Measurements from ENCODE around the gene MLST8. TPM values are rescaled to one million over a fixed set of nuclear protein-coding genes. Genes with fewer than 3 reads are reported as not detected.
"Not testable (repeated sequence)": the region's sequence is repeated elsewhere in the genome, so short reads cannot be mapped to it uniquely, and the experiment has no call there.

The MLST8 gene
- total RNA-seq, 4 donors from 2014 or later: 9.3 to 32.8 (median 21.5) TPM

DNA sequence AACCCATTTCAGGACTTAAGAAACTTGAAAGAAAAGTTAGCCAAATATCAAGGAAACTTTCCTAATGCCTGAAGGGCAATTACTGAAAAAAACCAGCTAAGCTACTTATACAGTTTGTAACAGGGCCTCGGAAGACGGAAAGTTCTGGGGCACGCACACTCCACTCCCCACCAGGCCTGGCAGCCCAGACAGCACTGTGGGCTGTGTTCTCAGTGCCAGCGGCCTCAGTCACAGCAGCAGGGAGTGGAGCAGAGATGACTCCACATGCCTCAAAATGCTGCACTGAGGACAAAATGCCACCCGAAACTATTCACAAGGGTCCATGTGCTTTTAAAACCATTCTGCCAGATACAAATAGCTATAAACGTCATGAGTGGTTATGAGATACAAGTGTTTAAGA lies 52.5 kb downstream of the MLST8 start:
- DNase-seq: no peak
- no peaks in the 10 kb centered on the region for H3K9me3 ChIP-seq
- no peaks in the 10 kb centered on the region for H3K36me3 ChIP-seq
- no peaks in the 10 kb centered on the region for H3K27me3 ChIP-seq
- intact Hi-C loops (cut with DNase I; ENCODE audit: low total_unique reads): no loop called here
- H3K27ac ChIP-seq: no peak overlapping the region
- H3K4me3 ChIP-seq: no peak overlapping the region
- no peaks in the 10 kb centered on the region for H3K4me1 ChIP-seq
- TF ChIP-seq POLR2A (IDR thresholded peaks at IDR 0.05): no peak
- TF ChIP-seq, protein P1, sequence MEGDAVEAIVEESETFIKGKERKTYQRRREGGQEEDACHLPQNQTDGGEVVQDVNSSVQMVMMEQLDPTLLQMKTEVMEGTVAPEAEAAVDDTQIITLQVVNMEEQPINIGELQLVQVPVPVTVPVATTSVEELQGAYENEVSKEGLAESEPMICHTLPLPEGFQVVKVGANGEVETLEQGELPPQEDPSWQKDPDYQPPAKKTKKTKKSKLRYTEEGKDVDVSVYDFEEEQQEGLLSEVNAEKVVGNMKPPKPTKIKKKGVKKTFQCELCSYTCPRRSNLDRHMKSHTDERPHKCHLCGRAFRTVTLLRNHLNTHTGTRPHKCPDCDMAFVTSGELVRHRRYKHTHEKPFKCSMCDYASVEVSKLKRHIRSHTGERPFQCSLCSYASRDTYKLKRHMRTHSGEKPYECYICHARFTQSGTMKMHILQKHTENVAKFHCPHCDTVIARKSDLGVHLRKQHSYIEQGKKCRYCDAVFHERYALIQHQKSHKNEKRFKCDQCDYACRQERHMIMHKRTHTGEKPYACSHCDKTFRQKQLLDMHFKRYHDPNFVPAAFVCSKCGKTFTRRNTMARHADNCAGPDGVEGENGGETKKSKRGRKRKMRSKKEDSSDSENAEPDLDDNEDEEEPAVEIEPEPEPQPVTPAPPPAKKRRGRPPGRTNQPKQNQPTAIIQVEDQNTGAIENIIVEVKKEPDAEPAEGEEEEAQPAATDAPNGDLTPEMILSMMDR (IDR thresholded peaks at IDR 0.05): no peak

DNA sequence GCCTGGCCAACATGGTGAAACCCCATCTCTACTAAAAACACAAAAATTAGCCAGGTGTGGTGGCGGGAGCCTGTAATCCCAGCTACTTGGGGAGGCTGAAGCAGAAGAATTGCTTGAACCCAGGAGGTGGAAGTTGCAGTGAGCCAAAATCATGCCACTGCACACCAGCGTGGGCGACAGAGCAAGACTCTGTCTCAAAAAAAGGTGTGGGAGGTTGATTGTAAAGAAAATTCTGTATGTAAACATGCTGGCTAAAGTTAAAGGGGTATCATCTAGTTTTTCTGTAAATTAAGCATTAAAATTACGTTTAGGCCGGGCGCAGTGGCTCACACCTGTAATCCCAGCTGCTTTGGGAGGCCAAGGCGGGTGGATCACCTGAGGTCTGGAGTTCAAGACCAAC lies 53.3 kb downstream of the MLST8 start:
- not testable (repeated sequence) for H3K36me3 ChIP-seq

More for the DNA sequence above, 53.3 kb downstream of the MLST8 start:
- H3K4me1 ChIP-seq; H3K9me3 ChIP-seq; intact Hi-C loops (cut with DNase I; ENCODE audit: low total_unique reads); DNase-seq; H3K4me3 ChIP-seq; H3K27ac ChIP-seq; H3K27me3 ChIP-seq: not testable (repeated sequence)

Other genes with a start within 250 kb of the MLST8 start
- gene NDUFB10, start 245.9 kb upstream of the MLST8 start, total RNA-seq: 100 to 1,000 TPM in 1 of 4 donors, 10 to 100 TPM in 3; 50.1 to 532 (median 78.0) TPM
- gene RPS2, start 240.6 kb upstream of the MLST8 start, total RNA-seq: 1,000 to 10,000 TPM in 3 of 4 donors, 100 to 1,000 TPM in 1; 982 to 2,205 (median 1,458) TPM
- not detected for gene RNF151, start 238.6 kb upstream of the MLST8 start, total RNA-seq
- gene TBL3, start 233.4 kb upstream of the MLST8 start, total RNA-seq: 10 to 100 TPM in 3 of 4 donors, 1 to 10 TPM in 1; 4.1 to 46.6 (median 27.4) TPM
- 1 to 10 TPM in 1 of 4 donors, not detected in 3; 1.0 TPM for gene NOXO1, start 224.0 kb upstream of the MLST8 start, total RNA-seq
- gene GFER, start 221.3 kb upstream of the MLST8 start, total RNA-seq: 10 to 100 TPM in 1 of 4 donors, 1 to 10 TPM in 3; 2.6 to 20.8 (median 6.6) TPM
- 1 to 10 TPM in 1 of 4 donors, not detected in 3; 1.5 TPM for gene SYNGR3, start 215.5 kb upstream of the MLST8 start, total RNA-seq
- gene ZNF598, start 195.6 kb upstream of the MLST8 start, total RNA-seq: 10 to 100 TPM; 16.9 to 50.0 (median 34.6) TPM
- 1 to 10 TPM in 1 of 4 donors, not detected in 3; 1.5 TPM for gene NPW, start 185.7 kb upstream of the MLST8 start, total RNA-seq
- 10 to 100 TPM; 10.3 to 97.1 (median 33.1) TPM for gene NHERF2, start 178.6 kb upstream of the MLST8 start, total RNA-seq
- 10 to 100 TPM; 18.8 to 58.4 (median 27.6) TPM for gene NTHL1, start 157.6 kb upstream of the MLST8 start, total RNA-seq
- 100 to 1,000 TPM in 2 of 4 donors, 10 to 100 TPM in 2; 53.8 to 347 (median 131) TPM for gene TSC2, start 157.5 kb upstream of the MLST8 start, total RNA-seq
- 100 to 1,000 TPM; 149 to 383 (median 197) TPM for gene PKD1, start 69.6 kb upstream of the MLST8 start, total RNA-seq
- under 1 TPM in 1 of 4 donors, not detected in 3; 0.21 TPM for gene RAB26, start 56.8 kb upstream of the MLST8 start, total RNA-seq
- gene TRAF7, start 49.7 kb upstream of the MLST8 start, total RNA-seq: 10 to 100 TPM; 15.3 to 97.1 (median 51.7) TPM
- gene CASKIN1, start 8.8 kb upstream of the MLST8 start, total RNA-seq: 1 to 10 TPM in 1 of 4 donors, under 1 TPM in 1, not detected in 2; 0.40 to 2.7 TPM
- 10 to 100 TPM in 1 of 4 donors, 1 to 10 TPM in 3; 1.2 to 16.9 (median 1.7) TPM for gene BRICD5, start 5.4 kb downstream of the MLST8 start, total RNA-seq
- gene PGP, start 9.4 kb downstream of the MLST8 start, total RNA-seq: 10 to 100 TPM in 2 of 4 donors, 1 to 10 TPM in 2; 2.6 to 14.4 (median 10.4) TPM
- 10 to 100 TPM in 3 of 4 donors, 1 to 10 TPM in 1; 8.2 to 41.8 (median 29.9) TPM for gene E4F1, start 18.1 kb downstream of the MLST8 start, total RNA-seq
- gene DNASE1L2, start 31.0 kb downstream of the MLST8 start, total RNA-seq: 1 to 10 TPM in 1 of 4 donors, under 1 TPM in 1, not detected in 2; 0.97 to 1.2 TPM
- gene ECI1, start 46.1 kb downstream of the MLST8 start, total RNA-seq: 10 to 100 TPM in 3 of 4 donors, 1 to 10 TPM in 1; 4.9 to 89.1 (median 40.1) TPM
- 100 to 1,000 TPM in 1 of 4 donors, 10 to 100 TPM in 3; 36.1 to 175 (median 85.5) TPM for gene RNPS1, start 62.7 kb downstream of the MLST8 start, total RNA-seq
- 10 to 100 TPM in 1 of 4 donors, 1 to 10 TPM in 3; 1.3 to 18.7 (median 4.7) TPM for gene ABCA3, start 135.3 kb downstream of the MLST8 start, total RNA-seq
- 10 to 100 TPM in 1 of 4 donors, 1 to 10 TPM in 1, under 1 TPM in 1, not detected in 1; under 0.01 to 11.8 (median 1.9) TPM for gene CCNF, start 224.0 kb downstream of the MLST8 start, total RNA-seq

Measured in uterus (tissue), 4 donors.